ENCODE results near the gene ENO2.
"Not testable (repeated sequence)": the region's sequence is repeated elsewhere in the genome, so short reads cannot be mapped to it uniquely, and the experiment has no call there.

The ENO2 gene

DNA sequence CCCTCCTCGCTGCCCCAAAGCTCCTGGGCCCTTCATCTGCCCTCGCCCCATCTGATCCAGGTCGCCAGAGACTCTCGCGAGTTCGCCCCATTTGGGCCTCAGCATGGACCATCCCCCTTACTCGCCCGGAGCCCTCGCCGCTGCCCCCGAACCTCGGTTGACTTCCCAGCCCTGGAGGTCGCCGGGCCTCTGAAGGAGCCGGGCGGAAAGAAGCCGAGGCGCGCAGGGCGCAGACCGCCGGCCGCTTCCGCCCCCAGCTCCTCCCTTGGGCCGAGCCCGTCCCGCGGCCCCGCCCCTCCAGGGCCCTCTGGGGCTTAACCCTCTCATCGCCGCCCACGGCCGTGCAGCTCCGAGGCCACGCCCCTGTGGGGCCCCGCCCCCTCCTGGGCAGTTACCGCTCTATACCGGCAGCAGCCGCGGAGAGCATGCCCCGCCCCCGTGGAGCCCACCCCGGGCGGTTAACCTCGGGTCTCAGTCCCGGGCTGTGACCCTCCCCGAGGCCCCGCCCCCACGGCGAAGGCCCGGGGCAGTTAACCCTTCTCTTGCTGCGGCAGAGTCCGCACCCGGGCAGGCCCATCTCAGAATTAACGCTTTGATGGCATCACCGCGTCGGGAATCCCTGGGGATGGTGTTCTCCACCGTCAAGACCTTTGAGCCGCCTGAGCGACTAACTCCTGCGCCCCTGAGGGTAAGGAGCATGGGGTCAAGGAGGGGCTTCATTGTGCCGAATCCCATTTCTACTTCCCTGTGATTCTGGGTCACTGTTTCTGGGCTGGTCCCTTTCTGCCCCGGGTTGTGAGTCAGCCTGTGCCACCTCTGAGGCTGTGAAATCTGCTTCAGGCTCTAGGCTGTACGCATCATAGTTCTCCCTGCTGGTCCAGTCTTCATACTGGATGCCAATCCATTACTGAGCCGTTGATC lies 41.0 kb upstream of the ENO2 start, which contains the start of gene SPSB2:
Gene SPSB2 (minus strand): TSS at position 210 of the 921 bp plus-strand sequence. CDS start 402 bp downstream, outside the sequence.
- Mint-ChIP-seq H3K4me1 (ENCODE audit: low read depth) (peaks cover 52% of the 10 kb centered on the region), H3K9me3 (no peaks in the 10 kb centered on the region), H3K36me3 (ENCODE audit: low read depth) (peaks cover 83% of the 10 kb centered on the region), H3K27ac (peak within 1 kb of the TSS; percentile 97), H3K4me3 (peak within 1 kb of the TSS; percentile 95), H3K27me3 (no peaks in the 10 kb centered on the region)
- peak; percentile 100 for DNase-seq

DNA sequence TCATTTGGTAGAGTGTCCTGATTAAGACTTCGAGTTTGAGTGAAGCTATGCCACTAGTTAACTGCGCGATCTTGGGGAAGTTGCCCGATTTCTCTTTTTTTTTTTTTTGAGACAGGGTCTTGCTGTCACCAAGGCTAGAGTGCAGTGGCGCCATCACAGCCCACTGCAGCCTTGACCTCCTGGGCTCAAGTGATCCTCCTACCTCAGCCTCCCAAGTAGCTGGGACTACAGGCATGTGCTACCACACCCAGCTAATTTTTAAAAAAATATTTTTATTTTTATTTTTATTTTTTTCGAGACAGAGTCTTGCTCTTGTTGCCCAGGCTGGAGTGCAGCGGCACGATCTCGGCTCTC lies 40.4 kb upstream of the ENO2 start:
- Mint-ChIP-seq H3K4me1 (ENCODE audit: low read depth) (peaks cover 46% of the 10 kb centered on the region), H3K4me3 (peak overlapping the region; percentile 80), H3K36me3 (ENCODE audit: low read depth) (peaks cover 79% of the 10 kb centered on the region), H3K27ac (peak overlapping the region; percentile 89)
- not testable (repeated sequence) for H3K27me3 Mint-ChIP-seq, DNase-seq, H3K9me3 Mint-ChIP-seq

DNA sequence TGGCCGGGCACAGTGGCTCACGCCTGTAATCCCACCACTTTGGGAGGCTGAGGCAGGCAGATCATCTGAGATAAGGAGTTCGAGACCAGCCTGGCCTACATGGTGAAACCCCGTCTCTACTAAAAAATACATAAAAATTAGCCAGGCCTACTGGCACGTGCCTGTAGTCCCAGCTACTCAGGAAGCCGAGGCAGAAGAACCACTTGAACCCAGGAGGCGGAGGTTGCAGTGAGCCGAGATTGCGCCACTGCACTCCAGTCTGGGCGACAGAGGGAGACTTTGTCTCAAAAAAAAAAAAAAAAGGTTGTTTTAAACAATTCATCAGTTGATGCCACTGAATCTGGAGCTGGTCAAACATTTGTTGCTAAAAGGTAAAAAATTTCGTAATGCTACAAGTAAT lies 34.6 kb upstream of the ENO2 start:
- not testable (repeated sequence) for H3K4me3 Mint-ChIP-seq; H3K4me1 Mint-ChIP-seq (ENCODE audit: low read depth); H3K27me3 Mint-ChIP-seq; DNase-seq; H3K9me3 Mint-ChIP-seq
- Mint-ChIP-seq H3K27ac (peak overlapping the region; percentile 44), H3K36me3 (ENCODE audit: low read depth) (peaks cover 55% of the 10 kb centered on the region)

DNA sequence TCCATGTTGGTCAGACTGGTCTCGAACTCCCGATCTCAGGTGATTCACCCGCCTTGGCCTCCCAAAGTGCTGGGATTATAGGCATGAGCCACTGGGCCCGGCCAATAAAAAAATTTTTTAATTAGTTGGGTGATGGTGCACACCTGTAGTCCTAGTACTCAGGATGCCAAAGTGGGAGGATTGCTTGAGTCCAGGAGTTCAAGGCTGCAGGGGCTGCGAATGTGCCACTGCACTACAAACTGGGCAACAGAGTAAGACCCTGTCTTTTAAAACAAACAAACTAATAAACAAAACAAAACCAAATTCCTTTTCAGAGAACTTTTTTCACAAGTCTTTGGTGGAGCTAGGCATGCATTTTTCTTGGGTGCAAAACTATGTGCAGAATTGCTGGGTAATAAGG lies 31.1 kb upstream of the ENO2 start:
- Mint-ChIP-seq H3K27me3 (no peaks in the 10 kb centered on the region), H3K4me3 (no peak overlapping the region), H3K27ac (no peak overlapping the region), H3K36me3 (ENCODE audit: low read depth) (peaks cover 43% of the 10 kb centered on the region), H3K4me1 (ENCODE audit: low read depth) (no peaks in the 10 kb centered on the region), H3K9me3 (no peaks in the 10 kb centered on the region)
- DNase-seq = no peak

DNA sequence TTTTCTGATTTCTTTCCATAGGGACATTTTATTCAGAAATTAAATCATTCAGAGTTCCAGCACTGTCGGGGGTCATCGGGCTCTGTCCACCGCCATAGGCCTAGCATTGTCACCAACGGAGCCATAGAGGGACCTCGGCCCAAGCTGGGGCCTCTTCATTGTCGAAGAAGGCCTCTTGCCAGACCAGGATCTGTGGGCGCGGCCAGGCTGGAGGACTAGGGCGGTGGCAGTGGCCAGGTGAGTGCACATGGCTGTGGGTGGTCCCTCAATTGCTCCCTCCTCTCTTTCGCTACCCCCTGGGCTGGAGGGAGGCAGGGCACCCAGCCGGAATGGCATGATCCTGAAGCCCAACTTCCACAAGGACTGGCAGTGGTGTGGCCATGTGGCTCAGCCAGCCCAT lies 30.7 kb upstream of the ENO2 start:
- DNase-seq = no peak
- H3K27me3 Mint-ChIP-seq = no peaks in the 10 kb centered on the region
- no peak overlapping the region for H3K4me3 Mint-ChIP-seq
- peaks cover 43% of the 10 kb centered on the region for H3K36me3 Mint-ChIP-seq (ENCODE audit: low read depth)
- no peaks in the 10 kb centered on the region for H3K9me3 Mint-ChIP-seq
- H3K27ac Mint-ChIP-seq = no peak overlapping the region
- no peaks in the 10 kb centered on the region for H3K4me1 Mint-ChIP-seq (ENCODE audit: low read depth)

DNA sequence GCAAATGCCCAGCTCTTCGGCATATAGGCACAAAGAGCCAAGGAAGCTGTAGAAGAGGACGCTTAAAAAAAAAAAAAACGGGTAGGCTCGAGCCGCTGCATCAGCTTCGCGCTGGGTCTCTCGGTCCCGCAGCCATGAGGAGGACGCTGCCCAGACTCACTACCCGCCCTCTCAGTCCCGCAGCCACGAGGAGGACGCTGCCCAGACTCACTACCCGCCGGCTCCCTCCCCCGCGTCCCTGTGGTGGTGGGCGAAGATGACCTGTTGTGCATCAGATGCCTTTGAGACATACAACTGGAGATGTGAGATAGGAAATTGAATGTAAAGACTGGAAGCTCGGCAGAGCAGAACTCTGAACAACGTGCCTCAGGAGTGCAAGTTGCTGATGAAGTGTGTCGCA lies 29.8 kb upstream of the ENO2 start:
- no peaks in the 10 kb centered on the region for H3K27me3 Mint-ChIP-seq
- peaks cover 40% of the 10 kb centered on the region for H3K36me3 Mint-ChIP-seq (ENCODE audit: low read depth)
- no peak overlapping the region for H3K4me3 Mint-ChIP-seq
- H3K4me1 Mint-ChIP-seq (ENCODE audit: low read depth) = no peaks in the 10 kb centered on the region
- no peak overlapping the region for H3K27ac Mint-ChIP-seq
- no peaks in the 10 kb centered on the region for H3K9me3 Mint-ChIP-seq
- no peak for DNase-seq

DNA sequence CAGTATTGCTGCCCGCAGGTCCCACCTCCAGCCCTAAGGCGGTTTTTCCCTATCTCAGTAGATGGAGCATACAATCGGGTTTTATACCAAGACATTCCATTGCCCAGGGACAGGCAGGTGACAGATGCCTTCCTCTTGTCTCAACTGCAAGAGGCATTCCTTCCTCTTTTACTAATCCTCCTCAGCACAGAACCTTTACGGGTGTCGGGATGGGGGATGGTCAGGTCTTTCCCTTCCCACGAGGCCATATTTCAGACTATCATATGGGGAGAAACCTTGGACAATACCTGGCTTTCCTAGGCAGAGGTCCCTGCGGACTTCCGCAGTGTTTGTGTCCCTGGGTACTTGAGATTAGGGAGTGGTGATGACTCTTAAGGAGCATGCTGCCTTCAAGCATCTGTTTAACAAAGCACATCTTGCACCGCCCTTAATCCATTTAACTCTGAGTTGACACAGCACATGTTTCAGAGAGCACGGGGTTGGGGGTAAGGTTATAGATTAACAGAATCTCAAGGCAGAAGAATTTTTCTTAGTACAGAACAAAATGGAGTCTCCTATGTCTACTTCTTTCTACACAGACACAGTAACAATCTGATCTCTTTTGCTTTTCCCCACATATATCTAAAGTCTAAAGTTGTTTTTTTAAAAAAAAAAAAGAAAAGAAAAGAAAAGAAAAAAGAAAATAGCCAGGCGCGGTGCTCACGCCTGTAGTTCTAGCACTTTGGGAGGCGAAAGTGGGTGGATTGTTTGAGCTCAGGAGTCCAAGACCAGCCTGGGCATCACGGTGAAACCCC lies 28.0 kb upstream of the ENO2 start:
- H3K27ac Mint-ChIP-seq; H3K4me3 Mint-ChIP-seq; H3K9me3 Mint-ChIP-seq; DNase-seq; H3K4me1 Mint-ChIP-seq (ENCODE audit: low read depth); H3K27me3 Mint-ChIP-seq: not testable (repeated sequence)
- H3K36me3 Mint-ChIP-seq (ENCODE audit: low read depth) = peaks cover 44% of the 10 kb centered on the region

DNA sequence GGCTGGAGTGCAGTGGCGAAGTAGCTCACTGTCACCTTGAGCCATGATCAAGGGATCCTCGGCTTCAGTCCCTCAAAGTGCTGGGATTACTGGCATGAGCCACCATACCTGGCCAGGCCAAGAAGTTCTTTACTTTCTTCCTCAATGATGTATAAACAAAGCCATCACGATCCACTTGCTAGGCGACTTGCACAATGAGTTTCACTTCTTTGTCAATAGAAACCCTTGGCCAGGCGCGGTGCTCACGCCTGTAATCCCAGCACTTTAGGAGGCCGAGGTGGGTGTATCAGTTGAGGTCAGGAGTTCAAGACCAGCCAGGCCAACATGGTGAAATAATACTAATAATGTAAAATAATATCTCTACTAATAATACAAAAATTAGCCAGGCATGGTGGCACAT lies 26.9 kb upstream of the ENO2 start:
- no peaks in the 10 kb centered on the region for H3K9me3 Mint-ChIP-seq
- no peak overlapping the region for H3K27ac Mint-ChIP-seq
- no peaks in the 10 kb centered on the region for H3K27me3 Mint-ChIP-seq
- H3K4me1 Mint-ChIP-seq (ENCODE audit: low read depth) = peaks cover 18% of the 10 kb centered on the region
- DNase-seq = no peak
- H3K36me3 Mint-ChIP-seq (ENCODE audit: low read depth) = peaks cover 41% of the 10 kb centered on the region
- no peak overlapping the region for H3K4me3 Mint-ChIP-seq

DNA sequence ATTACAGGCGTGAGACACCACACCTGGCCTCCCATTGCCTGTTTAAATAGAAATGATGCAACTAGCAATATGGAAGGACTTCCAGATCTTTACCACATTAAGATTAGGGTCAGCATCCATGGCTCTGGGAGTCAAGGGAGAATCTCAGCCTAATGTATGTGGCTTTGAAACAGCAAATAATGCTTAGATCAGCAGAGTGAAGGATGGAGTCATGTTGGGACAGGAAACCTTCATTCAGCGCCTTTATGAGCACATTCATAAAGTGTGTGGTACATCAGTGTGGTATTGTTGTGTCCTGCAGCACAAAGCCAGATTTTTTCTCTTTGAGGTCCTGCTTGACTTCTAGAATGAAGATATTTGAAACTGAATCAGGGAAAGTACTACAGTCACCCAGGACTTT lies 26.0 kb upstream of the ENO2 start:
- DNase-seq = no peak
- peaks cover 33% of the 10 kb centered on the region for H3K36me3 Mint-ChIP-seq (ENCODE audit: low read depth)
- no peaks in the 10 kb centered on the region for H3K27me3 Mint-ChIP-seq
- no peak overlapping the region for H3K27ac Mint-ChIP-seq
- no peaks in the 10 kb centered on the region for H3K9me3 Mint-ChIP-seq
- peaks cover 20% of the 10 kb centered on the region for H3K4me1 Mint-ChIP-seq (ENCODE audit: low read depth)
- no peak overlapping the region for H3K4me3 Mint-ChIP-seq

DNA sequence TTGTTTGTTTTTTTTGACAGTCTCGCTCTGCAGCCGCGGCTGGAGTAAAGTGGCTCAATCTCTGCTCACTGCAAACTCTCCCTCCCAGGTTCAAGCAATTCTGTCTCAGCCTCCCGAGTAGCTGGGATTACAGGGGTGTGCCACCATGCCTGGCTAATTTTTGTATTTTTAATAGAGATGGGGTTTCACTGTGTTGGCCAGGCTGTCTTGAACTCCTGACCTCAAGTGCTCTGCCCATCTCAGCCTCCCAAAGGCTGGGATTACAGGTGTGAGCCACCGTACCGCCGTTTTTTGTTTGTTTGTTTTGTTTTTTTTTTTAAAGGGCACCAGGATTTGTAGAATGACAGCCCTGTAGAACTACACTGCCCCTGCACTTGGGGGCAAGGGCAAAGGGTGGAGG lies 25.6 kb upstream of the ENO2 start:
- not testable (repeated sequence) for H3K4me3 Mint-ChIP-seq, H3K27ac Mint-ChIP-seq, DNase-seq, H3K27me3 Mint-ChIP-seq, H3K9me3 Mint-ChIP-seq
- H3K4me1 Mint-ChIP-seq (ENCODE audit: low read depth) = peaks cover 20% of the 10 kb centered on the region
- peaks cover 30% of the 10 kb centered on the region for H3K36me3 Mint-ChIP-seq (ENCODE audit: low read depth)

DNA sequence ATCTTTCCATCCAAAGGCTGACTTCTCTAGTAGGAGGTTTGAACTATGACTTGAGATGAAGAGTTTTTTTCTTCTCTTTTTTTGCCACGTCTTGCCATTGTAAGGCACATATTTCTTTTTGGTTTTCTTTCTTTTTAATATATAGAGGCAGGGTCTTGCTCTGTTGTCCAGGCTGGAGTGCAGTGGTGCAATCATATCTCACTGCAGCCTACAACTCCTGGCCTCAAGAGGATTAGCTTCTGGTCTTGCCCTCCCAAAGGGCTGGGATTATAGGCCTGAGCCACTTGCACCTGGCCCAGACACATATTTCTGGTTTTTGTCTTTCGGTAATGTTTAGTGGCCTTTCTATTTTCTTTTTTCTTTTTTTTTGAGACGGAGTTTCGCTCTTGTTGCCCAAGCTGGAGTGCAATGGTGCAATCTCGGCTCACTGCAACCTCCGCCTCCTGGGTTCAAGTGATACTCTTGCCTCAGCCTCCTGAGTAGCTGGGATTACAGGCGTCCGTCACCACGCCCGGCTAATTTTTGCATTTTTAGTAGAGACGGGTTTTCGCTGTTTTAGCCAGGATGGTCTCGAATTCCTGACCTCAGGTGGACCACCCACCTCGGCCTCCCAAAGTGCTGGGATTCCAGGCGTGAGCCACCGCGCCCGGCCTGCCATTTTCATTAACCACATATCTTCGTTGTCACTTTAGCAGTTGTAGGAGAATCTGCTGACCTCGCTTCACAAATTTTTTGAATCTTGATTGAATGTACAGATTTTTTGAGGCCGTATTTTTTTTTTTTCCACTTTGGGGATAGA lies 24.4 kb upstream of the ENO2 start:
- not testable (repeated sequence) for DNase-seq, H3K27me3 Mint-ChIP-seq, H3K9me3 Mint-ChIP-seq
- H3K4me3 Mint-ChIP-seq = peak overlapping the region; percentile 80
- H3K27ac Mint-ChIP-seq = peak overlapping the region; percentile 99
- H3K36me3 Mint-ChIP-seq (ENCODE audit: low read depth) = peaks cover 18% of the 10 kb centered on the region
- H3K4me1 Mint-ChIP-seq (ENCODE audit: low read depth) = peaks cover 20% of the 10 kb centered on the region

DNA sequence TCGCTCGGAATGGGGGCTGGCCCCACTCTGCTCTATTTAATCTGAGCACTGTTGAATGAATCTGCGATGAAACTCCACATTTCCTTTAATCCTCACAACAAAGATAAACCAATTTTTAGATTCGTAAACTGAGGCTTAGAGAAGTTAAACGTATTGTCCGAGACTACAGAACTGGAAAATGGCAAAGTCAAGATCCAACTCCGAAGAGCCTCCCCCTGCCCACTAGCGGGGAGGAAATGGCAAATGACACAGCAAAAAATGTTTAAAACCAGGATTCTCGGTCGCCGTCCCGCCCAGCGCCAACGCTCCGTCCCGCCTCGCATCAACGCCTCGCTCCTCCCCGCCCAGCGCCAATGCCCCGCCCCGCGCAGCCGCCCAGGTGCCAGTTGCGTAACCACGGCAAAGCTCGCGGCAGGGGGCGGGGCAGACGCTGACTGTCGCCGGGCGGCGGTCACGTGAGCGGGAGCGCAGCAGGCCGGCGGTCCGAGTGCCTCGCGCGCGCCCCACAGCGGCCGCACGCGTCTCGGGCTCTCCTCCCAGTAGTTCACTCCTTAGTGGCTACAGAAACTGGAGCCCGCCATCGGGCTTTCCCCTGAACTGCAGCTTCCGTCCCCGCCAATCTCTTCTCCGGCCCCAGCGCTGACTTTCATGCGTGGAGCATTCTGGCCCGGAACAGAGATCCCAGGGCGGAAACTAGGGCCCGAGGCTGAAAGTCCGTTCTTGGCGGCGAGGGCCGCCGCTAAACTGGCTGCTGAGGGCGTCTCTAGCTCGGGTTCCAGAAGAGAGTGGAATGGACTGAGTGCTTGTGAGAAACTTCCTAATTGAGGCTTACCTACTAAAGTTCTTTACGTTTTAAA lies 23.4 kb upstream of the ENO2 start:
- DNase-seq = peak; percentile 99
- Mint-ChIP-seq H3K27me3 (no peaks in the 10 kb centered on the region), H3K4me3 (peak overlapping the region; percentile 80), H3K4me1 (ENCODE audit: low read depth) (peaks cover 20% of the 10 kb centered on the region), H3K27ac (peak overlapping the region; percentile 99), H3K9me3 (no peaks in the 10 kb centered on the region), H3K36me3 (ENCODE audit: low read depth) (peaks cover 9% of the 10 kb centered on the region)

DNA sequence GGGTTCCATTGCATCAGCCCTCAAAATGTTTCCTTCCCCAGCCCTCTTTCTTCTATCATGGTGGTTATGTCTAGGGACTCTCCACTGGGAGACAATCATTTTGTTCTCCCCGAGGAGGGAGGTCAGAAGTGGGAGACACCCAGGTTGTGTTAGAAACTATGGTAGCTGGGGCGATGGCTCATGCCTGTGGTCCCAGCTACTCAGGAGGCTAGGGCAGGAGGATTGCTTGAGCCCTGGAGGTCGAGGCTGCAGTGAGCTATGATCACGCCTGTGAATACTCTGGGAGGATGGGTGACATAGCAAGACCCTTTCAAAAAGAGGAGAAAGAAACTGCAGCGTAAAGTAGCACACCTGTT lies 22.8 kb upstream of the ENO2 start:
- Mint-ChIP-seq H3K4me1 (ENCODE audit: low read depth) (peaks cover 20% of the 10 kb centered on the region), H3K27ac (peak overlapping the region; percentile 99), H3K4me3 (peak overlapping the region; percentile 80), H3K27me3 (no peaks in the 10 kb centered on the region), H3K9me3 (no peaks in the 10 kb centered on the region), H3K36me3 (ENCODE audit: low read depth) (peaks cover 9% of the 10 kb centered on the region)
- peak; percentile 49 for DNase-seq

DNA sequence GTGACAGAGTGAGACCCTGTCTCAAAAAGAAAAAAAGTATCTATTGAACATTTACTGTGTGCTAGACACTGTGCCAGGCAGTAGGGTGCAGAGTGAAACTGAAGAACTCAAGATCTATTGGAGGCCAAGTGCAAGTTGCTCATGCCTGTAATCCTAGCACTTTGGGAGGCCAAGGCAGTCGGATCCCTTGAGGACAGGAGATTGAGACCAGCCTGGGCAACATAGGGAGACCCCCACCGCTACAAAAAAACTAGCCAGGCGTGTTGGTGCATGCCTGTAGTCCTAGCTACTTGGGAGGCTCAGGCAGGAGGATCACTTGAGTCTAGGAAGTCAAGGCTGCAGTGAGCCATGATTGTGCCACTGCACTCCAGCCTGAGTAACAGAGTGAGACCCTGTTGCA lies 21.7 kb upstream of the ENO2 start:
- peak overlapping the region; percentile 80 for H3K4me3 Mint-ChIP-seq

More for the DNA sequence above, 21.7 kb upstream of the ENO2 start:
- H3K9me3 Mint-ChIP-seq; H3K27me3 Mint-ChIP-seq; DNase-seq; H3K36me3 Mint-ChIP-seq (ENCODE audit: low read depth): not testable (repeated sequence)
- Mint-ChIP-seq H3K27ac (peak overlapping the region; percentile 73), H3K4me1 (ENCODE audit: low read depth) (peaks cover 20% of the 10 kb centered on the region)
